ENCODE measurements around the gene PMF1.

Gene PMF1

GRCh38 chr1:156241311-156241811 is 28.6 kb downstream of the PMF1 start:
- DNase-seq, result peak; percentile 60

GRCh38 chr1:156241926-156242325 is 29.1 kb downstream of the PMF1 start, which contains the start of gene BGLAP:
TSS of gene BGLAP (plus strand) at chr1:156242184. CDS start at chr1:156242232, 48 bp downstream.
- peak; percentile 54 for DNase-seq

DNA sequence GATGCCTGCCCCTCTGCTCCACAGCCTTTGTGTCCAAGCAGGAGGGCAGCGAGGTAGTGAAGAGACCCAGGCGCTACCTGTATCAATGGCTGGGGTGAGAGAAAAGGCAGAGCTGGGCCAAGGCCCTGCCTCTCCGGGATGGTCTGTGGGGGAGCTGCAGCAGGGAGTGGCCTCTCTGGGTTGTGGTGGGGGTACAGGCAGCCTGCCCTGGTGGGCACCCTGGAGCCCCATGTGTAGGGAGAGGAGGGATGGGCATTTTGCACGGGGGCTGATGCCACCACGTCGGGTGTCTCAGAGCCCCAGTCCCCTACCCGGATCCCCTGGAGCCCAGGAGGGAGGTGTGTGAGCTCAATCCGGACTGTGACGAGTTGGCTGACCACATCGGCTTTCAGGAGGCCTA is 29.9 kb downstream of the PMF1 start:
- DNase-seq, result no peak

- peak; percentile 64 for DNase-seq
Observed at GRCh38 chr1:156244126-156244525, 31.3 kb downstream of the PMF1 start.

GRCh38 chr1:156244712-156245111 is 31.9 kb downstream of the PMF1 start:
- no peak for DNase-seq

DNA sequence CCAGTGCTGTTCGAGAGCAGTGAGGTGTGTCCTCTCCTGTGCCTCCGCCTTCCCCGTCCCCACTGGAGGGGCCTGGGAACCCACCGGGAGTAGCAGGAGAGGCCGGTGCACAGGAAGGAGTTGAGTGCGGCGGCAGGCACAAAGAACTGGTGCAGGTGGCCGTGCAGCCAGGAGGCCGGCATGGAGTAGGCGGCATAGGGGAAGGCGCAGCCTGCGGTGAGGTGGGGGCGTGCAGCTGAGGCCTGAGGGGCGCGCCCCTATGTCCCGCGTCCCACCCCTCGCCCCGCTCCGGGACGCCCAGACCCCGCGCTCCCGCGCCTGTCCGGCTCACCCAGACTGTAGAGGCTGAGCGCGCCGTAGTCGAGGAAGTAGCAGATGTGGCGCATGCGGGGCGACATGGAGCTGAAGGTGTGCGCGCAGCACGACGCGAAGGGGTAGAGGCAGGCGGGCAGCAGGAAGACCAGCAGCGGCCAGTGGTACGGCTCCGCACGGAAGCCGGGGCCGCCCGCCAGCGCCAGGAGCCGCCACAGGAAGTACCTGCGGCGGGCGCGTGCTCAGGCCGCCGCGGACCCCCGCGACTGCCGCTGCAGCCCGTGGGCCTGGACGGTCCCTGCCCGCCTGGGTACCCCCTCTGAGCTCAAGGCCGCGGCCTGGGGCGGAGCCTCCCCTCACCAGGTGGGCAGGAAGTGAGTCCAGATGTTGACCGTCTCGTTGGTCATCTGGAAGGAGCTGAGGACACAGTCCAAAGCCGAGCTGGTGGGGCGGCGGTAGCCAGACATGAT is 32.8 kb downstream of the PMF1 start:
- DNase-seq, result no peak

- DNase-seq, result no peak
Observed at GRCh38 chr1:156246241-156246780, 33.5 kb downstream of the PMF1 start.

- no peak for DNase-seq
Observed at GRCh38 chr1:156246781-156247459, 34.1 kb downstream of the PMF1 start.

- peak; percentile 63 for DNase-seq
Observed at GRCh38 chr1:156247460-156248322, 34.9 kb downstream of the PMF1 start, which contains the start of gene PAQR6. TSS of gene PAQR6 (minus strand) at chr1:156248056. CDS start at chr1:156246731, 1,325 bp downstream.

DNA sequence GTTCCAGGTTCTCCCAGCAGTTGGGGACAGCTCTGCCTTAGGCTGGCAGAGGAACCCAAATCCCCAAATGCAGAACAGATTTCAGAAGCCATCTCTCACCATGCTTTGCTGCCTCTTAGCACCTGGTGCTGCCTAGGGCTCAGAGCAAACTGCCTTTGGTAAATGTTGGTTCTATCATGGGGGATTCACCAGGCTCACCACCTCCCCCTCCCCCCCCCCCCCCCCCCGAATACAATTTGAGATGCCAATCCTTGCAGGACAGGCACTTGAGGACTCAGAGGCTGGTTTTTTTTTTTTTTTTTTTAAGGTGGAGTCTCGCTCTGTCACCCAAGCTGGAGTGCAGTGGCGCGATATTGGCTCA is 35.5 kb downstream of the PMF1 start:
- no peak for DNase-seq

GRCh38 chr1:156249593-156249992 is 36.8 kb downstream of the PMF1 start:
- DNase-seq, result no peak

DNA sequence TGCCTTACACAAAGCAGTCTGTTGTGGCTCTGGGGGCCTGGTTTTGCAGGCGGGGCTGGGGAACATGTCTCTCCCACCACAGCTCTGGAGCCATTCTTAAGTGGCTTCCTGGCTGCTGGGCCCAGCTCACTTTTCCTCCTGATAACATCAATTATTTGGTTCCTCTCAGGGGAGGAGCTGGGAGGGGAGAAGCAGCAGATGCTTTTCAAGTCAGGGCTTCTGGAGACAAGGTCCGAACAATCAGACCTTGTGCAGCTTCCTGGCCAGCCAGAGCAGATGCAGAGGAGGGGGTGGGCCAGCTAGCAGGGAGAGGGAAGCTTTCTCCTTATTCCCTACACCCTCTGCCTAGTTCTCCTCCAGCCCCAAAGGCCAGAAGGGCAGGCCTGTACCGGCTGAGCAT is 38.7 kb downstream of the PMF1 start:
- peak; percentile 97 for DNase-seq

DNA sequence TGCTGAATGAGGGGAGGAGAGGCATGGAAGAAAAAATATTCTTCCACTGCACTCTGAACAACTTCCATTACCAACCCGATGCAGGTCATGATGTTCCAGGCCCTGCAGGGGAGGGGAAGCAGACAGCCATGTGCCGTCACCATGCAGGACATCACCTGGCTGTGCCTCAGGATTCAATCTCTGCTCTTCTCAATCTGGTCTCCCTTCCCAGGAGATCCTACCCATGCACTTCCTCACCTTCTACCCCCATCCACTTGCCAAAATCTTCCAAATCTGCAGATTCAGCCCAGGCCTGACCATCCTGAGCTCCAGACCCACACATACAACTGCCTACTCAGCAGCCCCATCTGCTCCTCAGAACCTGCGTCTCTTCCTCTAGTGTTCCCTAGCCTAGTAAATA is 40.8 kb downstream of the PMF1 start:
- DNase-seq, result no peak

GRCh38 chr1:156257711-156258110 is 44.9 kb downstream of the PMF1 start:
- no peak for DNase-seq

GRCh38 chr1:156258859-156259258 is 46.1 kb downstream of the PMF1 start:
- DNase-seq, result no peak

- DNase-seq, result no peak
Observed at GRCh38 chr1:156259805-156260204, 47.0 kb downstream of the PMF1 start.

- DNase-seq, result peak; percentile 65
Observed at GRCh38 chr1:156260896-156261295, 48.1 kb downstream of the PMF1 start.

DNA sequence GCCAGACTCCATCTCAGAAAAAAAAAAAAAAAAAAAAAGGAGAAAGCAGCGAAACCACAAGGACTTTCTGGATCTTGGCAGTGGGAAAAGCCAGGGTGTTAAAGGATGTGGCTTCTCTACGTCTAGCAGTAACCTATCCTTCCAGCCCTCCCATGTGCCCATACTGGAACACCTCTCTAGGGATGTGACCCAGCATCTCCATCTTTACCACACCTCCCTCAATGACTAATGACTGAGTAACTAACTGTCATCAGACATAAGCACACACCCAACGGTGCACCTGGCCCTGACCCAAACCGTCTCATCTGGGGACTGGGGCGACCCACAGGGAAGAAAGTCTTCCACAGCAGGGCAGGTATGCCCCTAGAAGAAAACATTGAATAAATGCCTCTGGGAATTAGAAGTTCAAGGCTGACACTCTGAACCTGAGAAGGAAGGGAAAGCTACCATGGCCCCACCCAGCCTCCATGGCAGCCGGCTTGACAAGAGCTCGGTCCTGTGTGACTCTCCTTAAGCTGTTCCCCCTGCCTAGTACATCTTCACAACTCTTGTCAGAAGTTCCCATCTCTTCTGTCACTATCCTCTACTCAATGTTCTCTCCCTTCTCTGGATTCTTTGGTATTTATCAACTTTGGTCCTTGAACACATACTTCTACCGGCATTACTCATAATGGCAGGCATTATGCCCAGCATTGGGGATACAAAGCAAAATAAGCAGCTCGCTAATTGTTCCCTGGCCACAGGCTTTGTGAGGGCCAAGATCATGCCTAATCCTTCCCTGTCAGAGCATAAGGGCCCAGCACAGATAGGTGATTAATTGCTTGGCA is 49.9 kb downstream of the PMF1 start:
- no peak for DNase-seq

- DNase-seq, result no peak
Observed at GRCh38 chr1:156263288-156263655, 50.5 kb downstream of the PMF1 start.

DNA sequence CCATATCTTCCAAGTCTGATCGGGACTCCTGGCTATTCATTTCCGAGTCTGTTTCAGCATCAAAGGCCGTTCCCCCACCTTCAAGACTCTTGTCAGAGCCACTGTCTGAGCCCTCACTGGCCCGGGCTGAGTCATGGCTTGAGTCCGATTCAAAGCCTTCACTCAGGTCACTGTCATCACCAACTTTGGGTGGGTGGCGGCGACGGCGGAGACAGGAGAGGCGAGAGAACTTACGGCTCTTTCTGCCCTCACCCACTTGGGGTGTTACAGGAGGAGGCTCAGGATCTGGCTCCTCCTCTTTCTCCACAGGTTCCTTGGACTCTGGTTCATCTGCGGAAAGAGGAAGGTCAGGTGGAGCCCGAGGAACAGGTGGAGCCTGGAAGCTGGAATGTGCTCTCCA is 53.2 kb downstream of the PMF1 start:
- DNase-seq, result no peak

GRCh38 chr1:156268336-156268735 is 55.5 kb downstream of the PMF1 start:
- DNase-seq, result no peak

DNA sequence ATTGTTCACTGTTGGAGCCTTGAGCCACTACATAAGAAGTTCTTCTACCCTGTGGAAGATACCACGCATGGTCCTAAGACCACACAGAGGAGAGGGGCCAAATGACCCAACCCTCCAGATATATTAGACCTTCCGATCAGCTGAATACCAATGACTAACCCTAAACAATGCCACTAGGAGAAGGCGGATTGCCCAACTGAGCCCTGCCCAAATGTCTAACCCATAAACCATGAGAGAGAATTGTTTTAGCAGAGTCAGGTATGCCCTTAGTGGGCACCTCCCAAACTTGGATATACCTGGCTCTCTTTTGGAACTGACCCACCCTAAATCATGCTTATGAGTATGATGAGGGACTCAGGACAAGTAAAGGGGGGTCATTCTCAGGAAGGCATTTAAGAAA is 57.5 kb downstream of the PMF1 start:
- DNase-seq, result no peak

Measured in islet precursor cell (in vitro differentiated cells).